IMR-90 (cell line): ENCODE results near the gene SPAG8. TPM values are rescaled to one million over a fixed set of nuclear protein-coding genes. Genes with fewer than 3 reads are reported as not detected.

ENCODE experiments used
- ATAC-seq: fragments of 200-7000 bp; cut with Tn5 transposase; 2 replicates; pipeline ENCODE4 v1.9.1; 2020; ENCODE audit warnings: low read depth, mild to moderate bottlenecking, moderate library complexity
- BruUV-seq: library from RNA; stranded (reverse); fragments of 400-500 nt; replicated peaks from 2 replicates; lab custom pipeline; 2021; lab: Mats Ljungman, UMichigan
- CTCF ChIA-PET: fragments of 300-600 bp; formaldehyde crosslinking; extraction: SDS; loops from one replicate; lab custom pipeline; 2021; ENCODE audit warnings: antibody characterized with exemption; lab: Yijun Ruan, JAX
- POLR2A ChIA-PET: fragments of 300-600 bp; sonication (Branson Sonifier 250); formaldehyde crosslinking; loops from one replicate; lab custom pipeline; 2022; ENCODE audit warnings: antibody characterized with exemption; ENCODE audit not compliant: unreplicated experiment; lab: Charles Lee
- DNase-seq: peaks from one replicate; pipeline ENCODE4 v3.0.0; 2013
- H2AFZ ChIP-seq: replicated peaks from 2 replicates; pipeline ENCODE3; 2013; ENCODE audit warnings: low read length, mild to moderate bottlenecking; ENCODE audit not compliant: poor library complexity
- H2AK5ac ChIP-seq: 2 replicates; pipeline ENCODE4 v1.6.1; 2013; ENCODE audit warnings: low read depth, low read length, inconsistent platforms
- H2AK9ac ChIP-seq: replicated peaks from 2 replicates; pipeline ENCODE3; 2013; ENCODE audit warnings: mild to moderate bottlenecking, low read depth, low read length, moderate library complexity; ENCODE audit not compliant: poor library complexity
- H2BK120ac ChIP-seq: 2 replicates; pipeline ENCODE4 v1.6.1; 2013; ENCODE audit warnings: low read depth, low read length, inconsistent platforms
- H2BK15ac ChIP-seq: 3 replicates; pipeline ENCODE4 v1.6.1; 2013; ENCODE audit warnings: low read depth, low read length, inconsistent platforms
- H2BK20ac ChIP-seq: 2 replicates; pipeline ENCODE4 v1.6.1; 2013; ENCODE audit warnings: low read depth, mild to moderate bottlenecking, inconsistent platforms, low read length, moderate library complexity
- H2BK5ac ChIP-seq: 2 replicates; pipeline ENCODE4 v1.6.1; 2013; ENCODE audit warnings: mild to moderate bottlenecking, low read depth, low read length, inconsistent platforms; ENCODE audit not compliant: poor library complexity, severe bottlenecking
- H3K14ac ChIP-seq: replicated peaks from 2 replicates; pipeline ENCODE4 v1.6.1; 2013; ENCODE audit warnings: low read depth, low read length, inconsistent platforms
- H3K18ac ChIP-seq: 2 replicates; pipeline ENCODE4 v1.6.1; 2013; ENCODE audit warnings: low read depth, low read length, control low read depth
- H3K23ac ChIP-seq: 2 replicates; pipeline ENCODE4 v1.6.1; 2013; ENCODE audit warnings: low read depth, low read length, inconsistent platforms
- H3K27ac ChIP-seq: 2 replicates; pipeline ENCODE4 v1.5.1; 2013; ENCODE audit warnings: mild to moderate bottlenecking, control low read depth, low read length; ENCODE audit not compliant: insufficient read depth
- H3K27me3 ChIP-seq: 2 replicates; pipeline ENCODE4 v1.6.1; 2013; ENCODE audit warnings: low read length; ENCODE audit not compliant: control insufficient read depth, insufficient read depth
- H3K36me3 ChIP-seq: 2 replicates; pipeline ENCODE4 v1.6.1; 2013; ENCODE audit warnings: low read length, mixed read lengths; ENCODE audit not compliant: control insufficient read depth, insufficient read depth
- H3K4ac ChIP-seq: 2 replicates; pipeline ENCODE4 v1.6.1; 2013; ENCODE audit warnings: low read depth, low read length, inconsistent platforms
- H3K4me1 ChIP-seq: 2 replicates; pipeline ENCODE4 v1.6.1; 2013; ENCODE audit warnings: low read length, mixed read lengths; ENCODE audit not compliant: control insufficient read depth, insufficient read depth
- H3K4me2 ChIP-seq: 2 replicates; pipeline ENCODE4 v1.6.1; 2013; ENCODE audit warnings: low read depth, mild to moderate bottlenecking, control low read depth, low read length, moderate library complexity
- H3K4me3 ChIP-seq: 2 replicates; pipeline ENCODE4 v1.5.1; 2013; ENCODE audit warnings: low read depth, mild to moderate bottlenecking, control low read depth, low read length, moderate library complexity; ENCODE audit not compliant: insufficient read depth
- H3K56ac ChIP-seq: 2 replicates; pipeline ENCODE4 v1.6.1; 2013; ENCODE audit warnings: low read length, inconsistent platforms; ENCODE audit not compliant: insufficient read depth; ENCODE audit errors: extremely low read depth
- H3K79me1 ChIP-seq, 2 experiments: 2 replicates each; pipeline ENCODE4 v1.6.1; 2013; ENCODE audit warnings: low read length in 2 of 2, inconsistent platforms in 1 of 2, low read depth in 1 of 2
- H3K9ac ChIP-seq: 2 replicates; pipeline ENCODE4 v1.6.1; 2013; ENCODE audit warnings: low read depth, low read length, control low read depth
- H3K9me1 ChIP-seq: 2 replicates; pipeline ENCODE4 v1.6.1; 2013; ENCODE audit warnings: low read length, inconsistent platforms; ENCODE audit not compliant: insufficient read depth
- H3K9me3 ChIP-seq: 2 replicates; pipeline ENCODE4 v1.6.1; 2013; ENCODE audit warnings: low read length; ENCODE audit not compliant: control insufficient read depth, insufficient read depth
- H4K20me1 ChIP-seq: 2 replicates; pipeline ENCODE4 v1.6.1; 2013; ENCODE audit warnings: low read length, inconsistent platforms; ENCODE audit not compliant: insufficient read depth
- H4K5ac ChIP-seq: 2 replicates; pipeline ENCODE4 v1.6.1; 2013; ENCODE audit warnings: mild to moderate bottlenecking, low read depth, low read length, control low read depth
- H4K8ac ChIP-seq, 2 experiments: 2 replicates each; pipeline ENCODE4 v1.6.1; 2013; ENCODE audit warnings: low read depth in 2 of 2, low read length in 2 of 2, control low read depth in 1 of 2, inconsistent platforms in 1 of 2
- H4K91ac ChIP-seq: 2 replicates; pipeline ENCODE4 v1.6.1; 2013; ENCODE audit warnings: low read depth, low read length, inconsistent platforms; ENCODE audit not compliant: insufficient read depth
- BHLHE40 ChIP-seq: fragments of 150-350 bp; IDR thresholded peaks from 2 replicates; pipeline ENCODE4 v1.6.1; 2016; ENCODE audit warnings: mild to moderate bottlenecking, low read depth, low read length
- CEBPB ChIP-seq: IDR thresholded peaks from 2 replicates; pipeline ENCODE4 v1.6.1; 2012; ENCODE audit warnings: low read depth, low read length, improper control_type of control experiment
- CHD1 ChIP-seq: IDR thresholded peaks from 2 replicates; pipeline ENCODE4 v1.6.1; 2012; ENCODE audit warnings: low read depth, low read length, improper control_type of control experiment
- CTCF ChIP-seq: conservative IDR thresholded peaks from 2 replicates; pipeline ENCODE4 v1.5.1; 2012; ENCODE audit warnings: mild to moderate bottlenecking, low read depth, low read length, improper control_type of control experiment
- ELK1 ChIP-seq: fragments of 150-350 bp; IDR thresholded peaks from 2 replicates; pipeline ENCODE4 v1.6.1; 2016; ENCODE audit warnings: low read depth, mild to moderate bottlenecking, low read length, moderate library complexity, borderline replicate concordance
- FOS ChIP-seq: fragments of 150-350 bp; IDR thresholded peaks from 2 replicates; pipeline ENCODE4 v1.6.1; 2016; ENCODE audit warnings: low read depth, low read length
- MAFK ChIP-seq: IDR thresholded peaks from 2 replicates; pipeline ENCODE4 v1.6.1; 2012; ENCODE audit warnings: low read depth, low read length, improper control_type of control experiment
- MAZ ChIP-seq: IDR thresholded peaks from 2 replicates; pipeline ENCODE4 v1.6.1; 2012; ENCODE audit warnings: low read depth, mild to moderate bottlenecking, low read length, improper control_type of control experiment, moderate library complexity, borderline replicate concordance
- MXI1 ChIP-seq: IDR thresholded peaks from 2 replicates; pipeline ENCODE4 v1.6.1; 2012; ENCODE audit warnings: low read depth, mild to moderate bottlenecking, low read length, moderate library complexity, borderline replicate concordance
- NFE2L2 ChIP-seq: fragments of 150-350 bp; IDR thresholded peaks from 2 replicates; pipeline ENCODE4 v1.6.1; 2016; ENCODE audit warnings: low read depth, mild to moderate bottlenecking, low read length
- POLR2A ChIP-seq: IDR thresholded peaks from 2 replicates; pipeline ENCODE4 v1.6.1; 2012; ENCODE audit warnings: mild to moderate bottlenecking, low read depth, low read length
- RAD21 ChIP-seq: IDR thresholded peaks from 2 replicates; pipeline ENCODE4 v1.6.1; 2012; ENCODE audit warnings: low read length, improper control_type of control experiment
- RCOR1 ChIP-seq: IDR thresholded peaks from 2 replicates; pipeline ENCODE4 v1.6.1; 2012; ENCODE audit warnings: mild to moderate bottlenecking, low read length, improper control_type of control experiment; ENCODE audit not compliant: insufficient replicate concordance
- RFX5 ChIP-seq: IDR thresholded peaks from 2 replicates; pipeline ENCODE4 v1.8.0; 2012; ENCODE audit warnings: low read depth, mild to moderate bottlenecking, low read length, moderate library complexity
- WGBS, 2 experiments: methylation state at CpG; one replicate each; pipeline versions ENCODE4 v1.1.5 to v1.1.7; 2013; ENCODE audit warnings: missing lambda C conversion rate in 2 of 2; ENCODE audit not compliant: insufficient read length in 1 of 2; ENCODE audit errors: extremely low coverage in 2 of 2; 5-methylcytosine and 5-hydroxymethylcytosine counted together
- dilution Hi-C: fragments of 300-500 bp; cut with HindIII; formaldehyde crosslinking; loops from one replicate; pipeline ENCODE4 v1.14.3; 2018; ENCODE audit warnings: low sequenced_read_pairs; ENCODE audit not compliant: unreplicated experiment
- in situ Hi-C: fragments of 300-500 bp; cut with MboI; formaldehyde crosslinking; loops from 3 replicates; pipeline ENCODE4 v1.14.3; 2019; ENCODE audit warnings: low sequenced_read_pairs, inconsistent platforms, mixed read lengths
- intact Hi-C: fragments of 100-400 bp; cut with micrococcal nuclease; formaldehyde crosslinking; loops from 2 replicates; pipeline ENCODE4 v1.10.0; 2022
- polyA plus RNA-seq, 3 experiments: library from polyadenylated mRNA; depleted of rRNA; stranded (reverse); fragments of >200 nt; gene quantifications; 2 replicates each; pipeline ENCODE4 v1.2.3, GENCODE V29; 2012; ENCODE audit warnings: low replicate concordance in 1 of 3
- total RNA-seq: library from RNA; depleted of rRNA; stranded (reverse); fragments of >200 nt; gene quantifications from 2 replicates; pipeline ENCODE4 v1.2.3, GENCODE V29; 2012

The SPAG8 gene
- total and polyA plus RNA-seq, 2 of the 4 experiments (the other 2 are of a cell fraction) = 0.72 to 0.84 TPM

DNA sequence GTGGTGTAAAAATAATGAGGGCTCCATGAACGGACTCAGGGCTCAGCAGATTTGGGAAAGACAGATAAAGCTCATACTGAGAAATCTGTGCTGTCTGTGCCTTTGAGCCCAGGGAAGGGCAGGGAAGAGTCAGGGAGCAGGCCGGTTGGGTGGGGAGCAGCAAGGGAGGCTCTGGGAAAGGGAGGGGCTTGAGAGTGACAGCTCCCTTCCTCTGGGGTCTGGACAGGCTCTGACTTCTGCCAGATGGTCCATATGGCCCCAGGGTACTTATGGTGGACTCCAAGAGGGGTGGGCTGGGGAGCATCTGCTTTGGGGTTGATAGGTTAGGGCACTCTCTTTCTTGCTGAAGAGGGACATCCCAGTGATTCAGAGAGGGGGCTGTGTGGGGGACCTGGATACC is 18.6 kb downstream of the SPAG8 start:
- TF ChIP-seq POLR2A = no peak
- TF ChIP-seq RCOR1 = no peak
- no peak for TF ChIP-seq BHLHE40
- TF ChIP-seq ELK1 = no peak
- no peak for TF ChIP-seq NFE2L2
- no peak for TF ChIP-seq RFX5
- no peak for TF ChIP-seq RAD21
- TF ChIP-seq FOS = no peak
- TF ChIP-seq MAFK = no peak
- no peak for TF ChIP-seq CTCF
- TF ChIP-seq MAZ = no peak
- no peak for TF ChIP-seq CHD1
- no peak for TF ChIP-seq CEBPB
- no peak for TF ChIP-seq MXI1
- H3K27ac ChIP-seq = no peak overlapping the region
- H2AK9ac ChIP-seq = no peak overlapping the region
- H4K8ac ChIP-seq = peak overlapping the region in 1 of 2 experiments; percentile 0; a peak in 1 of 4 replicates
- CTCF ChIA-PET = no interaction called here
- H2BK120ac ChIP-seq = no peak overlapping the region
- H3K9me3 ChIP-seq = no peaks in the 10 kb centered on the region
- H2BK5ac ChIP-seq = no peak overlapping the region
- H3K4me1 ChIP-seq = peaks cover 28% of the 10 kb centered on the region
- peak overlapping the region; percentile 93; the same call in 1 of the 2 replicates for H3K14ac ChIP-seq
- no peak overlapping the region for H3K18ac ChIP-seq
- dilution Hi-C loops = no loop called here
- peak overlapping the region; percentile 21 for H3K4ac ChIP-seq
- WGBS, 2 experiments = 42% methylated on average over 2 of the region's 2 CpGs; no CpG with 5 or more reads in 1 of the 2 experiments
- H3K9ac ChIP-seq = peak overlapping the region; percentile 56; the same call in 1 of the 2 replicates
- H4K5ac ChIP-seq = peak overlapping the region; percentile 10
- no peak for DNase-seq
- H2BK20ac ChIP-seq = no peak overlapping the region
- H3K56ac ChIP-seq = no peak overlapping the region
- H4K91ac ChIP-seq = no peak overlapping the region
- peak overlapping the region; percentile 98 for H3K4me2 ChIP-seq
- no peak for ATAC-seq
- H3K23ac ChIP-seq = peak overlapping the region; percentile 91
- H3K36me3 ChIP-seq = no peaks in the 10 kb centered on the region
- intact Hi-C loops = no loop called here
- H3K4me3 ChIP-seq = peak overlapping the region; percentile 27
- no peaks in the 10 kb centered on the region for H3K27me3 ChIP-seq
- H2BK15ac ChIP-seq = no peak overlapping the region
- peaks cover 27 to 62% of the 10 kb centered on the region in 2 experiments for H3K79me1 ChIP-seq
- POLR2A ChIA-PET = no interaction called here
- peaks cover 42% of the 10 kb centered on the region for H3K9me1 ChIP-seq
- H2AK5ac ChIP-seq = no peak overlapping the region
- H4K20me1 ChIP-seq = no peaks in the 10 kb centered on the region
- no peak overlapping the region for H2AFZ ChIP-seq
- no TSS peak for BruUV-seq
- in situ Hi-C loops = no loop called here
